OCI-LY3 (cell line): ENCODE measurements around the gene PAF1.

ENCODE experiments used
- H2AFZ ChIP-seq: fragments of 200-600, 300-600 bp; shearing (Covaris generic); 2 replicates; pipeline ENCODE4 v1.6.0; 2014; ENCODE audit warnings: antibody characterized with exemption, low read depth, low read length
- H3K27ac ChIP-seq: fragments of 200-600, 300-600 bp; sonication (generic); 2 replicates; pipeline ENCODE4 v1.5.1; 2014; ENCODE audit warnings: mild to moderate bottlenecking, low read length, moderate library complexity, mixed read lengths
- H3K27me3 ChIP-seq: fragments of 200-600, 300-600 bp; sonication (generic); 2 replicates; pipeline ENCODE4 v1.6.1; 2014; ENCODE audit warnings: low read depth, low read length, mixed read lengths
- H3K36me3 ChIP-seq: fragments of 200-600, 300-600 bp; sonication (generic); replicated peaks from 2 replicates; pipeline ENCODE3; 2014; ENCODE audit warnings: low read depth, low read length, mixed read lengths
- H3K4me1 ChIP-seq: fragments of 300-600, 200-600 bp; sonication (generic); 2 replicates; pipeline ENCODE4 v1.6.1; 2014; ENCODE audit warnings: low read length, mixed read lengths
- H3K4me2 ChIP-seq: fragments of 200-600, 300-600 bp; sonication (generic); 2 replicates; pipeline ENCODE4 v1.6.1; 2014; ENCODE audit warnings: low read length, mixed read lengths
- H3K4me3 ChIP-seq: fragments of 300-600, 200-600 bp; sonication (generic); 2 replicates; pipeline ENCODE4 v1.5.1; 2014; ENCODE audit warnings: antibody characterized with exemption, mild to moderate bottlenecking, low read length, moderate library complexity
- H3K79me2 ChIP-seq: fragments of 300-600, 200-600 bp; shearing (Covaris generic); 2 replicates; pipeline ENCODE4 v1.6.1; 2014; ENCODE audit warnings: mild to moderate bottlenecking, low read length, mixed read lengths
- H3K9ac ChIP-seq: fragments of 300-600, 200-600 bp; shearing (Covaris generic); 2 replicates; pipeline ENCODE4 v1.6.0; 2014; ENCODE audit warnings: mild to moderate bottlenecking, low read length, moderate library complexity
- H3K9me3 ChIP-seq: fragments of 200-600, 300-600 bp; shearing (Covaris generic); 2 replicates; pipeline ENCODE4 v1.6.1; 2014; ENCODE audit warnings: low read length, mixed read lengths; ENCODE audit not compliant: insufficient read depth
- H4K20me1 ChIP-seq: fragments of 200-600, 300-600 bp; sonication (generic); 2 replicates; pipeline ENCODE4 v1.6.1; 2016; ENCODE audit warnings: low read length, mixed read lengths; ENCODE audit not compliant: insufficient read depth
- CTCF ChIP-seq: fragments of 200-600, 300-600 bp; sonication (generic); IDR thresholded peaks from 2 replicates; pipeline ENCODE4 v1.5.1; 2014; ENCODE audit warnings: antibody characterized with exemption, low read length, low read depth
- EZH2phosphoT487 ChIP-seq: fragments of 200-600 bp; shearing (Covaris generic); IDR thresholded peaks from 2 replicates; pipeline ENCODE4 v1.6.1; 2018; ENCODE audit warnings: antibody characterized with exemption, mixed run types, low read depth

PAF1 gene

GRCh38 chr19:39384839-39385568 is 5.9 kb downstream of the PAF1 start:
- H3K9me3 ChIP-seq, result no peaks in the 10 kb centered on the region
- no peaks in the 10 kb centered on the region for H3K27me3 ChIP-seq
- H2AFZ ChIP-seq, result no peak overlapping the region
- no peaks in the 10 kb centered on the region for H4K20me1 ChIP-seq
- no peak overlapping the region for H3K9ac ChIP-seq
- no peak overlapping the region for H3K4me3 ChIP-seq
- peaks cover 3% of the 10 kb centered on the region for H3K4me1 ChIP-seq
- H3K27ac ChIP-seq, result no peak overlapping the region
- peaks cover 63% of the 10 kb centered on the region for H3K36me3 ChIP-seq
- TF ChIP-seq CTCF, result no peak
- no peak for TF ChIP-seq EZH2phosphoT487
- peaks cover 6% of the 10 kb centered on the region for H3K79me2 ChIP-seq
- H3K4me2 ChIP-seq, result no peak overlapping the region

- H4K20me1 ChIP-seq, result no peaks in the 10 kb centered on the region
- H2AFZ ChIP-seq, result no peak overlapping the region
- peaks cover 64% of the 10 kb centered on the region for H3K36me3 ChIP-seq
- H3K9ac ChIP-seq, result no peak overlapping the region
- TF ChIP-seq CTCF (no peak), EZH2phosphoT487 (no peak)
- no peaks in the 10 kb centered on the region for H3K27me3 ChIP-seq
- H3K9me3 ChIP-seq, result no peaks in the 10 kb centered on the region
- no peak overlapping the region for H3K4me2 ChIP-seq
- no peak overlapping the region for H3K27ac ChIP-seq
- H3K4me1 ChIP-seq, result peaks cover 3% of the 10 kb centered on the region; the same call in 1 of the 2 replicates
- H3K79me2 ChIP-seq, result no peaks in the 10 kb centered on the region
- no peak overlapping the region for H3K4me3 ChIP-seq
These were observed 7.7 kb downstream of the PAF1 start for GRCh38 chr19:39382991-39383828.

GRCh38 chr19:39381910-39382611 is 8.8 kb downstream of the PAF1 start:
- no peak for TF ChIP-seq CTCF
- no peak for TF ChIP-seq EZH2phosphoT487
- Histone ChIP-seq H3K36me3 (peaks cover 70% of the 10 kb centered on the region), H3K4me2 (no peak overlapping the region), H3K4me1 (peaks cover 7% of the 10 kb centered on the region; the same call in 1 of the 2 replicates), H3K27me3 (no peaks in the 10 kb centered on the region), H4K20me1 (no peaks in the 10 kb centered on the region), H3K9me3 (no peaks in the 10 kb centered on the region), H3K79me2 (no peaks in the 10 kb centered on the region), H2AFZ (no peak overlapping the region), H3K4me3 (no peak overlapping the region), H3K27ac (no peak overlapping the region), H3K9ac (no peak overlapping the region)
